Left hindlimb (tissue), 1 donor: ENCODE results near the gene RFPL2.
"Not testable (repeated sequence)": the region's sequence is repeated elsewhere in the genome, so short reads cannot be mapped to it uniquely, and the experiment has no call there.

Source experiments
- DNase-seq: peaks from one replicate; pipeline ENCODE4 v3.0.0-alpha.2; 2018

Gene RFPL2

DNA sequence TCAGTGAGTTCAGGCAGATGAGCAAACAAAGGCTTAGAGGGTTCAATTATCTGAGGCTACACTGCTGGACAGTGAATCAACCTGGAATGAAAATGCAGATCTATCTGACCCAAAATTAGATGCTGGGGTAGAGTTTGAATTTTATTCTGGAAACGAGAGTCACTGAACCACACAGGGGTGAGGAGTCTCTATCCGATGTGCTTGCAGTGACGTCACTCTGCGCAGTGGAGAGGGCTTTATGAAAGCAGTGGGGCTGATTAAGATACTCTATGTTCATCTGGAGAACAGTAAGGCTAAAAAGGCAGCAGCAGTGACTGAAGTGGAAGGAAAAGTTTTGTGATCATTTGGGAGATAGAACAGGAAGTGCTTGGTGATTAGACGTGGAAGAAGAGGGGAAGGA lies 44.5 kb downstream of the RFPL2 start:
- DNase-seq = not testable (repeated sequence)

DNA sequence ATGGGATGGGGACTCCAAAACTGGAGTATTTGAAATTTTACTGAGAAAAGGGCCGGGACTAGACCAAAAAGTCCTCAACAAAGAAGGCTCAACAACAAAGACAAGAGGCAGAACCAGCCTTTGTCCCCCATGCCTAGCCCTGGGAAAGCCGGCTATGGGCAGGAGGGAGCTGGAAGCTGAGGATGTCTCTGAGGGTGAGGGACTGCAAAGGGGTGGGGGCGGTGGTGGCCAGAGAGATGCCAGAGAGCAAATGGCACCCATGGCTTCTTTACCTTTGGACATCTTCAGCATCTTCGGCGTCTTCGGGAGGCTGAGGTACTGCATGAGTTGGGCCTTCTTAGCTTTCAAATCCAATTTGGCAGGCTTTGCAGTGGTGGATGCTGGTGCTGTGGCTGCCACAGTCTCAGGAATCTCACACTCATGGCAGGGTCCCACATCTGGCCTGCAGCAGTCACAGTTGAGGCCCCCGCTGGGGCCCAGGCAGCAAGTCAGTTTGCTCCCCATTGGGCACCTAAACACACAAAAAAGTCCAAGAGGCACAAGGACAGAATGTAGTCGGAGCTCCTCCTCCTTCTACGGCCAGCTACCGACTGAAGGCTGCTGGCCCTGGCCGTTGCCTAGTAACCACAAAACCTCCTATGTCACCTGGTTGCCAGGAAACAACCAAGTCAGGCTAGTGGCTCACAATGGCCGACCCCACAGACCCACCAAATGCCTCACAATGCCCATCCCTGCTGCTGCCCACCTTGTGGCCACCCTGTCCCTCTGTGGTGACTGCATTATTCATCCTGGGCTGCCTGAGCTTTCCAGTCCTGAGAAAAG lies 46.0 kb downstream of the RFPL2 start, which contains the start of gene C22orf42:
Gene C22orf42 (minus strand): TSS at position 592 of the 822 bp plus-strand sequence. CDS start 88 bp downstream, at position 504.
- DNase-seq = no peak

DNA sequence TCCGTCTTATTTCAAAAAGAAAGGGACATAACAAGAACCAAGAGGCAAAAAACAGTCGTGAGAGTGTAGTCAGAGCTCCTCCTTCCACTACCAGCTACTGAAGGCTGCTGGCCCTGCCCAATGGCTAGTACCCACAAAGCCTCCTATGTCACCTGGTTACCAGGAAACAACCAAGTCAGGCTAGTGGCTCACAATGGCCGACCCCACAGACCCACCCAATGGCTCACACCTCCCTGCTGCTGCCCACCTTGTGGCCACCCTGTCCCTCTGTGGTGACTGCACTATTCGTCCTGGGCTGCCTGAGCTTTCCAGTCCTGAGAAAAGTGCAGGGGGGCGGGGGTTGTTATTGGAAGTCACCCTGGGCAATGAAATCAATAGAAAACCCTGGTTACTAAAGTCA lies 47.2 kb downstream of the RFPL2 start:
- not testable (repeated sequence) for DNase-seq

DNA sequence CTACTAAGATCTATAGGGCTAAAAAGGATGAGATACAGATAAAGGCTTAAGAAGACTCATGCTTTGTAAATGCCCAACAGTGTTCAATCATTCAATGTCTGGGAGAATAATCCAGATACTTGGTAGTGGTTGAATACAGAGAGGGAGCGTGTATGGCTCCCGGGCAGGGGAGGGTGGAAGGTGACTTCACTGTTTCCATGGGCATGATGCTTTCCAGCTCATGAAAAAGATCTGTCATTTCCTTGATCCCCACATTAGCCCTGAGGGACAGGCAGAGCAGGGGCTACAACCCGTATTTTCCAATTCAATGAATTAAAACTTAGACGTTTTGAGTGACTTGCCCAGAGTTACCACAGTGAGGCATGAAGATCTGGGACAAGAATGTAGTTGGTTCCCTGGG lies 50.1 kb downstream of the RFPL2 start:
- DNase-seq = not testable (repeated sequence)

DNA sequence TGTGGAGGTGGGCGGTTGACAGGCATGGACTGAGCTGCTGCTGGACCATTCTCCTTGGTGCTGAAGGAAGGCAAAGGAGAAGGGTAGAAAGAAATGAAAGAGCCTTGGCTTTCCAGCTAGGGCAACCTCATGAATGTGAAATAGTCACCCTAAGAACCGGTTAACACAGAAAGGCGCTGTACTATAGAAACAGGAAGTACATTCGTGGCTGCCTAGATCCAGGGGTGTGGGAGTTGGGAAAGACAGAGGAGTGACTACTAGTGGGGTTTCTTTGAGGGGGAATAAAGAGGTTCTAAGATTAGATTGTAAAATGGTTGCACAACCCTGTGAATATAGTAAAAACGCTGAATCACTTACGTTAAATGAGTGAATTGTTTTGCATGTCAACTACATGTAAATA lies 53.2 kb downstream of the RFPL2 start:
- DNase-seq = not testable (repeated sequence)

DNA sequence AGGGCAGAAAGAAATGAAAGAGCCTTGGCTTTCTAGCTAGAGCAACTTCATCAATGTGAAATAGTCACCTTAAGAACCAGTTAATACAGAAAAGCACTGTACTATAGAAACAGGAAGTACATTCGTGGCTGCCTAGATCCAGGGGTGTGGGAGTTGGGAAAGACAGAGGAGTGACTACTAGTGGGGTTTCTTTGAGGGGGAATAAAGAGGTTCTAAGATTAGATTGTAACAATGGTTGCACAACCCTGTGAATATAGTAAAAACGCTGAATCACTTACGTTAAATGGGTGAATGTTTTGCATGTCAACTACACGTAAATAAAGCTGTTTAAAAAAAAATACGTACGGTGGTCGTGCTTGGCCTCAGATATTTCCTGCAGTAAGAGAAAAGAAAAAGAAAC lies 54.2 kb downstream of the RFPL2 start:
- not testable (repeated sequence) for DNase-seq

DNA sequence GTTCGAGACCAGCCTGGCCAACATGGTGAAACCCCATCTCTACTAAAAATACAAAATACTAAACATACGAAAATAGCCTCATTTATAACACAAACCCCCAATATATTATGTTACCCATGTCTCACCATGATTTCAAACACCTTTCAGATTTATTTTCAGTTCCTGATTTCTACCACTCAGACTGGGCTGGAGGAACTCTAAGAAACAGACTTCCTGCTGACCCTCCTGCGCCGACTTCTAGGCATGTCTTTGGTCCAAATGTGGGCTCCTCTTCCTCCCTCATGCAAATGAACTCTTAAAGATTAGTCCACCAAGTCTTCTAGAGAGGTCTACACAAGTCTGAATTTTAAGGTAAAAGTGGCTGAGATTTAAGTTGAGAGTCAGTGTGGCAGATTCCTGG lies 56.5 kb downstream of the RFPL2 start:
- not testable (repeated sequence) for DNase-seq

DNA sequence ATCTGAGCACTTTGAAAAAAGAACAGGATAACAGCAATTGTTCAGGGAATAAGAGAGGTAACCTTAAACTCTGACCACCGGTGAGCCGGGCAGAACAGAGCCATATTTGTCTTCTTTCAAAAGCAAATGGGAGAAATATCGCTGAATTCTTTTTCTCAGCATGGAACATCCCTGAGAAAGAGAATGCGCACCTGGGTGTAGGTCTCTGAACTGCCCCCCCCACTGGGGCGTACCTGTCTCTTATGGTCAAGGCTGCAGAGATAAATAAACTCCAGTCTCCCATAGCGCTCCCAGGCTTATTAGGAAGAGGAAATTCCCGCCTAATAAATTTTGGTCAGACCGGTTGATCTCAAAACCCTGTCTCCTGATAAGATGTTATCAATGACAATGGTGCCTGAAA lies 57.7 kb downstream of the RFPL2 start:
- DNase-seq = not testable (repeated sequence)

DNA sequence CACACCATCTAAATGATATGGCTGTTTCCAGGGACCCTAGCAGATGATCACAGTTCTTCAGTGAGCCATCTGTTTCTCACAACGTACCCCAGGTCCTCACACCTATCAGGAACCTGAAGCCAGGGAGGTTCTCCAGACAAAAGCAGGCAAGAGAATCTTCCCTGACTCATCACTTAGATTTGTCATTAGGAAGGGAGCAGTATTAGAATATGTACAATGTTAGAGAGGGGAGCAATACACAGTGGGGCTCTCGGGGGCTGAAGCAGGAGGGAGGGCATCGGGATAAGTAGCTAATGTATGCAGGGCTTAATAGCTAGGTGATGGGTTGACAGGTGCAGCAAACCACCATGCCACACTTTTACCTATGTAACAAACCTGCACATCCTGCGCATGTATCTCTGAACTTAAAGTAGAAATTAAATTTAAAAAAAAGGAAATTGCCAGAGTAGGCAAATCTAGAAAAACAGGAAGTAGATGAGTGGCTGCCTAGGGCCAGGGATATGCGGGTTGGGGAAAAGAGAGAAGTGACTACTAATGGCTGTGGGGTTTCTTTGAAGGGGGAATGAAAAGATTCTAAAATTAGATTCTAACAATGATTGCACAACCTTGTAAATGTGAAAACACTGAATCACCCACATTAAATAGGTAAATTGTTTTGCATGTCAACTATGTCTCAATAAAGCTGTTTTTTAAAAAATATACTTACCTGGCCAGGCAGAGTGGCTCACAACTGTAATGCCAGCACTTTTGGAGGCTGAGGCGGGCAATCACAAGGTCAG lies 60.2 kb downstream of the RFPL2 start:
- no peak for DNase-seq

DNA sequence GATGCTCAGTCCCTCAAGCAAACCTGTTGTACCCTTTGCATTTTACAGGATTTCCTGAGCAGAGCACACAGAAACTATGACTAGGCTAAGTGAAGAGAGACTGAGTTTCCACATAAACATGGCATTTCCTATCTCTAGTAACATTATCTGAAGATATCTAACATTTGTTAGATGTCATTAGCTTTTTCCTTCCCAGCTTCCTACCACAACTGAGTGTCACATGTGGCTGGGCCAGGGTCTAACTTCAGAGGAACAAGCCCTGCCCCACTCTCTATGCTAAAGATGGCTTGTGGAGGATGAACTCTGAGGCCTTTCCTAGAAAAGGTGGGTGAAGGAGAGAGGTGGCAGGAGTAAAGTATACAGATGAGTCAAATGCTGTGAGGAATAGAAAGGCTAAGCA lies 62.3 kb downstream of the RFPL2 start:
- no peak for DNase-seq

DNA sequence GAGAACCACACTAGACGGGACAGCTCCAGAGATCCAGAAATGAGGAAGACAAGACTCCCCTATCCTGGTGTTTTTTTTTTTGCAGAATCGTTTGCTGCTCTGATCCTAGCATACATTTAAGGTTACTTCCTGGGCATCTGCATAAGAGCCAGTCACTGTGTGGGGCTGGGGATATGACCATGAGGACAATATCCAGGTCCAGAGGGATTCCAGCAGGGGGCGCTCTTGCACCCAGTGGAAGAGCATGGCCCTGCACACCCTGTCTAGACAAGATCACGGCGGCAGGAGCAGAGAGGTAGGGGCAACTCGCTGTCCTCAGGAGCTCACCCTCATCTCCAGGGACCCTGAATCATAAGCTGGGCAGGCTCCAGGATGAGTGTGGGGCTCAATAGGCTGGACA lies 64.2 kb downstream of the RFPL2 start:
- DNase-seq = not testable (repeated sequence)
